GM11168 (cell line): Measurements from ENCODE around the gene TBC1D8.

ENCODE experiments used
- in situ Hi-C: fragments of 300-500 bp; cut with MboI; formaldehyde crosslinking; loops from one replicate; pipeline ENCODE4 v1.12.0; 2022; ENCODE audit warnings: low sequenced_read_pairs; ENCODE audit not compliant: unreplicated experiment

Gene TBC1D8

DNA sequence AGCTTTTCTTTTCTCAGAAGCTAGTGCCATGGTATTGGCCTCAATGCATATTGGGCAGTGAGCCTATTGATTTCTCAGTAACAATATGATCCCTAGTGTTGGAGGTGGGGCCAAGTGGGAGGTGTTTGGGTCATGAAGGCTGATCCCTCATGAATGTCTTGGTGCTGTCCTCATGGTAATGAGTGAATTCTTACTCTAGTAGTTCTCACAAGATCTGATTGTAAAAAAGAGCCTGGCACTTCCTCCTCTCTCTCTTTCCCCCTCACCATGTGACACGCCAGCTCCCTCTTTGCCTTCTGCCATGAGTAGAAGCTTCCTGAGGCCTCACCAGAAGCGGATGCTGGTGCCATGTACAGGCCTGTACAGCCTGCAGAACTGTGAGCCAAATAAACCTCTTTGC lies 12.8 kb upstream of the TBC1D8 start:
- in situ Hi-C loops, result no loop called here

DNA sequence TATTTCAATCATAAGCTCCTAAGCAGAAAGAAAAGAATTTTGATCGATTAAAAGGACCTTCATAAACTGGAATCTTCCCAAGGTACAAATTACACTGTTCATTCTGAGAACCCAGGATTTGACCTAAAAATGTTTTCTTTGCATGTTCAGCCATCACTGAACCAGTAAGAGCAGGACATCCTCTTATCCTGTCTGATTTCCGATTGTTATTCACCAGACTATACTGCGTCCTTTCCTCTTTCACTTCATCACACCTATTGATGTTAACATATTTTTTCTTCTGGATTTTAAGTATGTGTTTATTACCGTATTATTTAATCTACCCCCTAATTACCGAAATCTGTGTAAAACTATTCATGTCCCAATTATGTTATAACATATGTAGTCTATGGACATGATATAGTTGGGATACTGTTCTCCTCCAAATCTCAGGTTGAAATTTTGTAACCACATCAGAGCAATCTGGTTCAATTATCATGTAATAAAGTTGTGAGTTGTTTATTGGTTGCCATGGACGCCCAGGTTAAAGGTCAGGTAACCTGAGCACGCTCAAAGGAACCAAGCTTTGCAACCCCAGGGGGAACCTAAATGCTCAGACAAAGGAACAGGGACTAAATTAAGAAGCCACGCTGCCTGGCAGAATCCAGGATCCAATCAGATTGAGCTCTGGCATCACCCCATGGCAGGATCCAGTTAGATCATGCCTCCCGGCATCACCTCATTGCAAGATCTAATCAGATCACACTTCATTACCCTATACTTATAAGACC lies 11.6 kb upstream of the TBC1D8 start:
- in situ Hi-C loops, result no loop called here

DNA sequence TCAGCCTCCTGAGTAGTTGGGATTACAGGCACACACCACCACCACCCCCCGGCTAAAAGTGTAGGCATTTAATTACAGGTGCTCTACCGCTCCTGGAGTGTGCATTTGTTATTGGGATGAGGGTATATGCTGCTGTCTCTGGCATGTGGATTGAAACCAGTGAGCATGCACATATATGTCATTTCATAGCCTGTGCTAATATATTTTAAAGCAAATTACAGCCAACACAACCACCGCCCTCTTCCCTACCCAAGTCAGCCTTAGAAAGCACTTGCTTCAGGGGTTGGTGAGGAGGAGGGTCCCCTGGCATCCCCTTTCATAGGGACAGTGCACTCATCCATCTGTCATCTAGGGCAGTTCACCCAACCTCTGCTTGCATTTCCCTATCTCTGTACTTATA lies 10.5 kb upstream of the TBC1D8 start:
- in situ Hi-C loops, result no loop called here

DNA sequence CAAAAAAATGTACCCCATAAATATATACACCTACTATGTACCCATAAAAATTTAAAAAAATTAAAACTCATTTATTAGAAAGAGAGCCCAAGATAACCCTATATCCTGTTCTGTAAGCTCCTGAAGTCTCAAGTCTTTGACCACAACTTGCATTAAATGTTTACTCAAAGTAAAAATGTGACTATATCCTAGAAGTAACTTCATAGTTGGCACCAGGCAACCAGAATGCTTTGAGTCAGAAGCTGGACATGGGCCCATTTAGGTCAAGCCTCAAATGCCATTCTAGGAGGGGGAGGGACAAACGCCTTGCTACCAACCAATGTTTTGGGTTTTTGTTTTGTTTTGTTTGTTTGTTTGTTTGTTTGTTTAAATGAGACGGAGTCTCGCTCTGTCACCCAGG lies 9.3 kb upstream of the TBC1D8 start:
- in situ Hi-C loops, result no loop called here

DNA sequence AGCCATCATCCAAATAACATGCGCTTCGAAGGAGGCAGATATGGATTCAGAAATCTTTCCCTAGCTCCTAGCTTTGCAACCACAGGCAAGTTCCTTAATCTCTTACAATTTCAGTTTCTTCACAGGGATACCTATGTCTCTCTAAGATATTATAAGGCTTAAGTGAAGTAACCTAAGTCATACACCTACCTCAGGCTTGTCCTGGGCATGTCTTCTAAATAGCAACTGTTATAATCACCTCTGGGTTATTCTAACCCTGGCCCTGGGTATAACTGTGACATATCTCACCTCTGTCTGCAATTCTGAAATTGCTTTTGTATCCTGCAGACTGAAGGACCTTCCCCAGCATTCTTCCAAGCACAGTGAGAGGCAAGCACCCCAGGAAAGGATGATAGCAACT lies 8.3 kb upstream of the TBC1D8 start:
- in situ Hi-C loops, result loop anchor here (10.0 kb wide), 1 partner anchor 155 kb away; the partner anchor contains the start of gene RPL31

DNA sequence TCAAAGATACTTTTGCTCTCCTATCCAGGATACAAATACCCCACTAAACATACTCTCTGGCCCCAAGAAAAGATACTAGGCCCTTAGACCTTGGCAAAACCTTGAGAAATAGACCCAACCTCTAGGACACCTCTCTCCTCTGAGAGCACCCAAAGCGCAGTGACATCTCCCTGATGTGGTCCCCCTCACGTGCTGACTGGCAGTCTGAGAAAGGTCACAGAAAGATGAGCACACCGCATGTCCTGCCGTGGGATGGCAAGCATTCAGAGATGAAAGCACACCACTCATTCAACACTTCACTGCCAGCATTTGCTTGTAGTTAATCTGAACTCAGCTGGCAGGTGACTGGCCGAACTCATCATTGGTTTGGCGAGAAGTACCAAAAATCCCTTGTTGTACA lies 6.1 kb upstream of the TBC1D8 start:
- in situ Hi-C loops, result loop anchor here (10.0 kb wide), 1 partner anchor 152 kb away; the partner anchor contains the start of gene RPL31

DNA sequence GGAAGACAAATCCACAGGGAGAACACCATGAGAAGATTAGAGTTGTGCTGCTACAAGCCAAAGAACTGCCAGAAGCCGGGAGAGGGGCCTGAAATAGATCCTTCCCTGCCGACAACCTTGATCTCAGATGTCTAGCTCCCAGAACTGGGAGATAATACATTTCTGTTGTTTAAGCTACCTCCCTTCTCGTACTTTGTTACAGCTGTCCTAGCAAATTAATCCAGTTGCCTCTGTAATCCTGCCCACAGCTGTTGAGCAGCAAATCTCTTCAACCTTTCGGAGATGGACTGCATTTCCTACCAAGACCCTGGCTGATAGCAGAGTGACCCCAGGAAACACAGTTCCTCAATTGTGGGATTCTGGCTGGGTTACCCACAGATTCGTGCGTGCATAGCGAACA lies 2.6 kb upstream of the TBC1D8 start:
- in situ Hi-C loops, result loop anchor here (10.0 kb wide), 1 partner anchor 149 kb away; the partner anchor contains the start of gene RPL31

DNA sequence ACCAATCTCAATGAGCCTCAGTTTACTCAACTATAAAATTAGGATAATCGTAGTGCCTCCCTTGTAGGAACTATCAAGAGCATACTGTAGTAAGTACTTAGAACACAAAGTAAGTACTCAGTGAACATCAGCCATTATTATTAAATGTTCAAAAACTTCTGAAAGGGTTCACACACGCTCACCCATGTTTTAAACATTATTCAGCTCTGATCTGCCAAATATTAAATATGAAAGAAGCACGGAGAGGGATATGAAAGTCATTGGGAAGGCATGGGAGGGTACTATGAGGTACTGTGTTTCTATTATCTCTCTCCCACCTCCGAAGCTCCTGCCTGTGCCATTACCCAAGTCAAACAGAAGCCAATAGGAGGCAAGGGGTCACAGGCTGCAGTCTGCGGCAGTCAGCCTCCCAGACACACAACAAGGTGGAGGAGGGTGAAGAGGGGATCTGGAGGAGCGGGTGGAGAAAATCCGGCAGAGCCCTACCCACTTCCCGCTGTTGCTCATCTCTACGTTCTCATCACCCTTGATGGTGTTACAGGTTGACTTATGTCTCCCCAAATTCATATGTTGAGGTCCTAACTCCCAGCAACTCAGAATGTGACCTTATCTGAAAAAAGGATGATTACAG lies 2.0 kb upstream of the TBC1D8 start:
- in situ Hi-C loops, result loop anchor here (10.0 kb wide), 1 partner anchor 148 kb away; the partner anchor contains the start of gene RPL31

DNA sequence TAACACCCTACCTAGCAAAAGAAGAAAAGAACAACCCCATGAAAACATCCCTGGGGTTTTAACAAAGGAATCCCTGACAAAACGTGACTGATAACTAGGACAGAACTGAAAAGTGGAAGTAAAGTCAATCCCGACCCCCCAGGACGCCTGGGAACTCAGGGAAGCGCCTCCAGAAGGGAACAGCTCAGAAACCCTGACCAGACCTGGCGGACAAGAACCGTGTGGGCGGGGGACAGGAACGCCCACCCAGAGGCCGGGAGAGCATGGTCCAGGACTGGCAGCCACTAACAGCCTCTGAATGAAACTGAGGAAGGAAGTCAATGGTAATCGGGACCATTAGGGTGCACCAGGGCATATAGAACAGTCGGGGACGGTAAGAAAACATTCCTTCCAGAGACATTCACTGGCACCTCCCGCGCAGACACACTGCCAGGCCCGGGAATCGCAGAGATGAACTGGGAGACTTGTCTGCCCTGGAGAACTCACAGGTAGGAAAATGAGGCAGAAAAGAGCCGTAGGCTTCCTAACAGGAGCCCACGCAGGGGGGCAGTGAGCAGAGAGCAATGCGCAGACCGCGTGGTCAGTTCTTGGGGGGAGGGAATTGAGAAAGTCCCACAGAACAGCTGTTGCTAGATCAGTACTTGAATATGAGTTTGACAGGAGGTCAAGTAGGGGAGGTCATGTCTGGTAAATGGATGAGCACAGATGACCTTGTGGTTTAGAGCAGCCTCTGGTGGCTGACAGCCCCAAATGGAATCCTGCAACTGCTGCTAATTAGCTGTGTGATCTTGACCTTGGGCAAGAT lies 1.3 kb upstream of the TBC1D8 start:
- in situ Hi-C loops, result loop anchor here (10.0 kb wide), 1 partner anchor 148 kb away; the partner anchor contains the start of gene RPL31

DNA sequence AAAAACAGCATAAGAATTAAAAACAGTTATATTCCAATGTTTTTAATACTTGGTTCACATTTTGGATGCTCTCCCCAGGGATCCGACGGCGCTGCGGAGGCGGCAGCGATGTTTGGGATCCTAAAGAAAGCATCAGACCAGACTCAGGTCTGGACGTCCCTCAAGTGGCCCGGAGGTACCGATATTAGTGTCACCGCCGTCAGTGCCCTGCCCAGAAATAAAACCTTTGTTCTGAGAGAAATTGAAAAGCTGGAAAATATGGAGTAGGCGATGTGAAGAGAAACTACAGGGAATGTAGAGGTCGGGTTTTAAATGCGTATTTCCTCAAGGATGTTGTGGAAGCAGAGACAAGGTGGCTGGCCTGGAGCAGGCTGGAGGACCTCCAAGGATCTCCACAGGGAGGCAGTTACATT lies 683 bp upstream of the TBC1D8 start:
- in situ Hi-C loops, result loop anchor here (10.0 kb wide), 1 partner anchor 147 kb away; the partner anchor contains the start of gene RPL31

DNA sequence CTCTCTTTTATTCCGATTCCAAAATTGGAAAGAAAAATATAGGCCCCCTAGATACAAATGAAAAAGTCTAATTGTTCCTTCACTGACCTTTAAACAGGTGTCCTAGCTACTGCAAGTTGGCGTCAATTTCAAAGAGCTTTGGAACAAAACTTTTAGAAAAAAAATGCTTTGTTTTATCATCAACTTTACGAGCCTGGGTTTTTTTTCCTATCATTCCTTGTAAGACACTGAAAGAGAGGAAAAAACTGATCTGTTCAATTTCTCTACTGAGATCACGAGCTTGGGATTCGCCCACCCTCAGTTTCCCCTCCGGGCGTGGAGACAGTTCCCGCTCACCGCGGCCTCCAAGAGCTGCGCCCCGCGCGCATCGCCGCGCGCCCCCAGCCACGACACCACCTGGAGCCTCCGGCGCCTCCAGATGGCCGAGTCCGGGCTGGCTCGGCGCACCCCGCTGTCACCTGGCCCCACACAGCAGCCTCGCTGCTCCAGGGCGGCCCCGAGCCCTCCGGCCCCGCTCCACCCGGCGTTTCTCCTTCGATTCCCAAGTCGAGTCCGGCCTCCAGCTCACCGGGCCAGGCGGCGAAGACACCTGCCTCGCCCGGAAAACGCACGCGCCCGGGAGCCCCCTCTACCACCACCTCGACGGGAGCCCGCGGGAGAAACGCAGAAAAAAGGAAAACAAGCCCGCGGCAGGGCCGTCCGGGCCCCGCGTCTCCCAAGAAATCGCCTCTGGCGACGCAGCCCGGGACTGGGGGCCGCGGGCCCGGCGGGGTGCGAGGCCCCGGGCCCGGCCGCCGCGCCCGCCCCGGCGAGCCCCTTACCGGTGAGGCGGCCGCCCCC lies 656 bp downstream of the TBC1D8 start:
- in situ Hi-C loops, result loop anchor here (10.0 kb wide), 1 partner anchor 146 kb away; the partner anchor contains the start of gene RPL31

DNA sequence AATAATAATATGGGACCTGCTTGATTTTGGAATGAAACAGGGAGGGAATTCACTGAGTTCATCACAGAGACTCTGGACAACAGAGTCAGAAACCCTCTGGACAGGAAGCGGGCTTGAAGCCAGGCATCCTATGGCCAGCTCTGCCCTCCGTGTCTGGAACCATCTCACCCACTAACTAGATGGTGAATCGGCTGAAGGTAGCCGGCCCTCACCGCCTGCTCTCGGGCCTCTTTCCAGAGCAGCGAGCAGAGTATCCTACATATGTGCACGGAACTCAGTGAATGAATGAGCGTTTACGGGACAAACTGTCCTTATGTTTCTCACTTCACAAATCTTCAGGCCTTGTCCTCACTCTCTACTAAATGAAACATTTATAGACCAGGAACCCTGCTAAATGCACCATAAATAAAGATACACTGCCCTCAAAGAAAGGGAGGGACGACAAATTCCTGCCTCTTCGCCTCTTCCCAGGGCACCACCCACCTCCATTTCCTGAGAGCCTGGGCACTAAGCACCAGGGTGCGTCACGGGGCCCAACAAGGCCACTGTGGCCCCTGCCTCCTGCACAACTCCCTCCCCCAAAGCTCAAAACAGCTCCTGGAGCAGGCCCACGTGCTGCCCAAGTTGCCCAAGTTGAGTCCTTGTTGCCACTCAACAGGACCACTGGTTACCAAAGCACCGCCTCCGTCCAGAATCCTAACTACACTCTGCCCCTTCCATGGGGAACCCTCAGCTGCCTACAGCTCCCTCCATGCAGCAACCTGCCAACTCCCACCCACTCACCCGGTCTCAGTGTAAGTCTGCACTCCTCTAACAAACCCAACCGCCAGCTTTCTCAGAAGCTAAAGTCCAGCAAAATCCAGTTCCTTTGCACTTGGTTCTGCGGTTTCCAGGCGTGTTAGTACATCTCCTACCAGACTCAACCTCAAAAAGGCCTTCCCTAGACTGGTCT lies 1.7 kb downstream of the TBC1D8 start:
- in situ Hi-C loops, result loop anchor here (10.0 kb wide), 1 partner anchor 145 kb away; the partner anchor contains the start of gene RPL31

DNA sequence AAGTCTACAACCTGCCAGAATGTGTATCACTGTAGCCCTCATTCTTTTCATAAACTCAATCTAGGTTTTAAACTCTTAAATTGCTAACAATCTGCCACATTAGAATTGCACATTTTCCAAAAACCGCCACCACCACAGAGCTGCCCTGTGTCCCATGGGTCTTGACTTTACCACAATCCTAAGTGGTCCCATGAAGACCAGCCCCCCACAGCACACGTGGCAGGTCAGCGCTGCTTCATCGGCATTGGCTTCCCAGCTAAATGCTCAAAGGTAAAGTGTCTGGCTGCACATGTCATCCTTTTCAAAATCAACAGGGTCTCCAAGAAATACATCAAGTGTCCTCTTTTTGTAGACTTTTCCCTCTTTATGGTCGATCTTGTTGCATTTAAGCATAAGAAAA lies 2.4 kb downstream of the TBC1D8 start:
- in situ Hi-C loops, result no loop called here

DNA sequence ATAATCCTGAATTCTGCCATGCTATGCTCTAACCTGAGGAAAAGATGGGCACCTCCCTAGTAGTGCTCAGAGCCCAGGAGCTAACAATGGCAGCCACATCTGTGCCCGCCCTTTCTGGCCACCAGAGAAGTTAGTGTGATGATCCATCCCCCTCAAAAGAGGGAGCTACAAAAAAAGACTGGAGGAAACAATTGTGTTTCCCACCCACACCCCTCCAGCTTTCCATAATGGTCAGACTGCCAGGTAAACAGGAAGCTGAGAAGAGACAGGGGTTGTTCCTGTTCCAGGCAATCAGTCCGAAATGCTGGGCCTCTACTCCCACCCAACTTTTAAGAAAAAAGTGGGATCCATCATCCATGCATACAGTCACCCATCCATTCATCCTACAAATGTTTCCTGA lies 3.2 kb downstream of the TBC1D8 start:
- in situ Hi-C loops, result no loop called here

DNA sequence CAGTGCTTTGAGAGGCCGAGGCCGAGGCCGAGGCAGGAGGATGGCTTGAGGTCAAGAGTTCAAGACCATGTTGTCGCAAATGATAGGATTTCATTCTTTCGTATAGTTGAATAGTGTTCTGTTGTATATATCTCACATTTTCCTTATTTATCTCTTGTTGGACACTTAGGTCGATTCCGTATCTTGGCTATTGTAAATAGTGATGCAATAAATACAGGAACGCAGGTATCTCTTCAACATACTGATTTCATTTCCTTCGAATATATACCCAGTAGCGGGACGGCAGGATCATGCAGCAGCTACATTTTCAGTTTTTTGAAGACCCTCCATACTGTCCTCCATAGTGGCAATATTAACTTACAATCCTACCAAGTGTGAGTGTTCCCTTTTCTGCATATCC lies 4.1 kb downstream of the TBC1D8 start:
- in situ Hi-C loops, result no loop called here

DNA sequence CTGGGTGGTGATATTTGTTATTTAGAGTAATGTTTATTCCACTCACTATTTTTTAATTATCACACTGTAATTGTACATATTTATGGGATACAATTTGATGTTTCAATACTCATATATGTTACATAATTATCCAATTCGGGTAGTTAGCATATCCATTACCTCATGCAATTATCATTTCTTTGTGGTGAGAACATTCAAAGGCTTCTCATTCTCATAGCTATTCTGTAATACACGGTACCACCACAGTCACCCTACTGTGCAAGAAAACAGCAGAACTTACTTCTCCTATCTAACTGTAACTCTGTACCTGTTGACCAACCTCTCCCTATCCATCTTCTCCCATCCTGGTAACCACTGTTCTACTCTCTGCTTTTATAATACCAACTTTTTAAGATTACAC lies 4.6 kb downstream of the TBC1D8 start:
- in situ Hi-C loops, result no loop called here

DNA sequence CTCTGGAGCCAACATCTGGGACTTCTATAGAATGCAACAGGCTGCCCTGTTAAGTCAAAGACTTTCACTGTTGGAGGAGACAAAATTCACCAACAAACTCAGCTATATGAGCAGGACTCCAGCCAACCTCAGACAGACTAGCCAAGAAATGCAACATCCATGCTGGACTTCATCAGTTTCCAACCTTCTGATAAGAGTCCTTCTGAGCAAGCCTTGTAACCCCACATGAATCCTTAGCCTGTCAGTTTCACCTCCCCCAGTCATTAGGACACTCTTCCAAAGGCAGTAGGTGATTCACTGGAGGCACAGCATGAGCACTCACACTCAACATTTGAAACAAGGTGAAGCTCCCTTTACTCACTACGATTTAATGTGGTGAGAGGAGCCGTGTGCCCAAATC lies 5.8 kb downstream of the TBC1D8 start:
- in situ Hi-C loops, result no loop called here

DNA sequence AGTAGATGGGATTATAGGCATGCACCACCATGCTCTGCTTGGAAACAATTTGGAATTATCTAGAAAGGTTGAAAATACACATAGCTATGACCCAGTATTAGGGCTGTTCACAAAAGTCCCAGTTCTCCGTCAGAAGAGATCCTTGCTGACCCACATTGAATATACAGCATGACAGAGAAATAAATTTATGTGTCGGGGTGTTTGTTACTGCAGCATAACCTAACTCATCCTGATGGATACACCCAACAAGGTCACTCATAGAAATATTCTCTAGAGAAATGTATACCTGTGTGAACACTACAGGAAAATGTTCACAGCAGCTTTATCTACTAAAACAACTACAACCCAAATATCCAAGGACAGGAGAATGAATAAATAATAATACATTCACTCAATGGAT lies 9.0 kb downstream of the TBC1D8 start:
- in situ Hi-C loops, result no loop called here
